GM12872 (cell line): ENCODE data around the gene SSBP4.

Experiments used
- TF ChIP-seq, protein P1 (sequence below): IDR thresholded peaks from 3 replicates; pipeline ENCODE4 v1.5.1; 2011; ENCODE audit warnings: low read depth, mild to moderate bottlenecking, low read length, moderate library complexity; ENCODE audit not compliant: insufficient read depth

The SSBP4 gene

DNA sequence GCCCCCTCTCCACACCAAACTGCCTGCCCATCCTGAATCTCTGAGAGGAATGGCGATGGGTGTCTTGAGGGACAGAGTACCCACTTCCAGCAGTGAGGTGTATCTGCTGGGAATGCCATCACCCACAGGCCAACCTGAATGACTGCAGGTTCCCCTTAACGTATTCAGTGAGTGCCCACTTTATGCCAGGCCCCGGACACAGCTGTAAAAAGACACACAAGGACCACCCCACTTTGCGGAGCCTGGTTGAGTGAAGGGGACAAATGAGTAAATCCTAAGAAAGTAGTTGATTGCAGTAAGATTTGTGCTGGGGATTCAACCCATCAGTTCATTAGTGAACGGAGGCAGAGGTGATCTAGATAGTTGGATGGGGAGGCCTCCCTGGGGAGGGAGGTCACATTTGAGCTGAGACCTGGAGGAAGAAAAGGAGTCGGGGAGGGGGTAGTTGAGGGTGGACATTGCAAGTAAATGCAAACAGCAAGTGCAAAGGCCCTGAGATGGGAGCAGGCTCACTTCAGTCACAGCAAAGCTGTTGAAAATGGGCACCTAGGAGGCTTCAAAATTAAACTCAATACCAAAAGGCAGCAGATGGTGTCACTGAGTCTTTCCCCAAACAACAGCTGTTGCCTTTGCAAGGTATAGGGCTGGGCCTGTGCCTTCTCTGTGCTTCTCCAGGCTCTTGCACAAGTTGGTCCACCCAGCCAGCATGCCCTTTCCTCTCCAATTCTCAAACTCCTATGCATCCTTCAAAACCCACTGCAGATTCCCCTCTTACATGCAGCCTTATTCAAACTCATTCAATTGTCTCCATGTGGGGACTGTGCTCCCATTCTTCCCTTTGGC lies 28.9 kb upstream of the SSBP4 start:
- TF ChIP-seq, protein P1, sequence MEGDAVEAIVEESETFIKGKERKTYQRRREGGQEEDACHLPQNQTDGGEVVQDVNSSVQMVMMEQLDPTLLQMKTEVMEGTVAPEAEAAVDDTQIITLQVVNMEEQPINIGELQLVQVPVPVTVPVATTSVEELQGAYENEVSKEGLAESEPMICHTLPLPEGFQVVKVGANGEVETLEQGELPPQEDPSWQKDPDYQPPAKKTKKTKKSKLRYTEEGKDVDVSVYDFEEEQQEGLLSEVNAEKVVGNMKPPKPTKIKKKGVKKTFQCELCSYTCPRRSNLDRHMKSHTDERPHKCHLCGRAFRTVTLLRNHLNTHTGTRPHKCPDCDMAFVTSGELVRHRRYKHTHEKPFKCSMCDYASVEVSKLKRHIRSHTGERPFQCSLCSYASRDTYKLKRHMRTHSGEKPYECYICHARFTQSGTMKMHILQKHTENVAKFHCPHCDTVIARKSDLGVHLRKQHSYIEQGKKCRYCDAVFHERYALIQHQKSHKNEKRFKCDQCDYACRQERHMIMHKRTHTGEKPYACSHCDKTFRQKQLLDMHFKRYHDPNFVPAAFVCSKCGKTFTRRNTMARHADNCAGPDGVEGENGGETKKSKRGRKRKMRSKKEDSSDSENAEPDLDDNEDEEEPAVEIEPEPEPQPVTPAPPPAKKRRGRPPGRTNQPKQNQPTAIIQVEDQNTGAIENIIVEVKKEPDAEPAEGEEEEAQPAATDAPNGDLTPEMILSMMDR: no peak

DNA sequence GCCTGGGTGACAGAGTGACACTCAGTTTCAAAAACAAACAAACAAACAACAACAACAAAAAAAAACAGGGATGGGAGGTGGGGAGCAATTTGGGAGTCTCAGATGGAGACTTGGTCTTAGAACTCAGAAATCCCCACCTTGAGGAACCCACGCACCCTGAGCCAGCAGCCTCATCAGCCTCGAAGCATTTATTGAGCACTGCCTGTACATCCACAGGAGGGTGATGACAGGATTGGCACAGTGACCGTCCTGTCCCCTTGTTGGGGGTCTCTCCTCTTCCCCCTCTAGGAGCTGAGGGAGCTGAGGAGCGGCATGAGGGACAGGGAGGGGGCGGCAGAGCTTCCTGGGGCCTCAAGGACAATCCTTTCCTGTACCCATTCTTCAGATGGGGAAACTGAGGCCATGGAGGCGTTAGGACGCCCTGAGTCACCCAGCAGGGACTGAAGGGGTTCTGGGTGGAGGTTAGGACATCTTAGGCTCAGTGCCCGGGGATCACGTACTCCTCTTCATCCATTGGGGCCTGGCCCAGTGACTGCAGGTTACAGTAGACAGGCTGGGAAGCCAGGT lies 27.6 kb upstream of the SSBP4 start:
- TF ChIP-seq, protein P1: no peak

DNA sequence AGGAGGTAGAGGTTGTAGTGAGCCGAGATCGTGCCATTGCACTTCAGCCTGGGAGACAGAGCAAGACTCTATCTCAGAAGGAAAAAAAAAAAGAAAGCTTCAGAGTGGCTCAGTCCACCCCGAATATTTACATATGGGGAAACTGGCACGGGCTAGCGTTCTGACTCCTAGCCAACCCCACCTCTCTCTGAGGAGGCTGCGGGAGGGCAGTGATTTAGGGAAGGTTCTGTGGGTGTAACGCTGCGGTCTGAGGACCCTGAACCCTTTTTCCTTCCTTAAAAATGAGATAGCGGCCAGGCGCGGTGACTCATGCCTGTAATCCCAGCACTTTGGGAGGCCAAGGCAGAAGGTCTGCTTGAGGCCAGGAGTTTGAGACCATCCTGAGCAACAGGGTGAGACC lies 26.8 kb upstream of the SSBP4 start:
- TF ChIP-seq, protein P1: no peak

DNA sequence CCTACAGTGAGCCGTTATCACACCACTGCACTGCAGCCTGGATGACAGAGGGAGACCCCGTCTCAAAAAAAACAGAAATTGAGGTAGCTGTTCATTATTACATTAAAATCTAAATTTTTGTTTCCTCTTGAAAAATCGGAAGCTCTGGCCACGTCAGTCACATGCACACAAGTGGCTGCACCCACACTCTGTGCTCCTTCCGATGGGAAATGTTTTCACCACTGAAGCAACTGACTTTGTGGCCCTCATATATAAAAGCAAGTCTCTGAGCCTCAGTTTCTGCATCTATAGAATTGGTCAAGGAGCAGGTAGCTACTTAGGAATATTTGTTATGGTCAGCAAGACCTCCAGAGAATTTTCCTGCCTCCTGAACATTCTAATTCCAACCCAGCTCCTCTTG lies 26.3 kb upstream of the SSBP4 start:
- TF ChIP-seq, protein P1: no peak

DNA sequence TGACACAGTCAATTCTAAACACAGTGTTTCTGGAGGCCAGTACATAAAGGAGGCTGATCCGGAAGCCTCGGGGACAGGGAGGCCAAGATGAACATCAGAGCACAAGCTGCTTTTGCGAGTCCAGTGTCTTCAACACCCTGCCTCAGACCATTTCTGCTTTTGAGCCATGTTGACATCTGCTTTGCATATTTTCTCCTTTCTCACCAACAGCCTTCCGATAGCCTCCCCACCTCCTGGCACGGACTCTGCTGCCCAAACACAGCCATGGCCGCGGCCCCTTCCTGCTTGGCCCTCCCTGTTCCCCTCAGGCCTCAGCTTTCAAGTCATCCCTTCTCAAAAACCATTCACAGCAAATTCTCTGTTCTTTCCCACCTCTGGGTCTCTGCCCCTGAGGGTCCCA lies 25.4 kb upstream of the SSBP4 start:
- TF ChIP-seq, protein P1: no peak

DNA sequence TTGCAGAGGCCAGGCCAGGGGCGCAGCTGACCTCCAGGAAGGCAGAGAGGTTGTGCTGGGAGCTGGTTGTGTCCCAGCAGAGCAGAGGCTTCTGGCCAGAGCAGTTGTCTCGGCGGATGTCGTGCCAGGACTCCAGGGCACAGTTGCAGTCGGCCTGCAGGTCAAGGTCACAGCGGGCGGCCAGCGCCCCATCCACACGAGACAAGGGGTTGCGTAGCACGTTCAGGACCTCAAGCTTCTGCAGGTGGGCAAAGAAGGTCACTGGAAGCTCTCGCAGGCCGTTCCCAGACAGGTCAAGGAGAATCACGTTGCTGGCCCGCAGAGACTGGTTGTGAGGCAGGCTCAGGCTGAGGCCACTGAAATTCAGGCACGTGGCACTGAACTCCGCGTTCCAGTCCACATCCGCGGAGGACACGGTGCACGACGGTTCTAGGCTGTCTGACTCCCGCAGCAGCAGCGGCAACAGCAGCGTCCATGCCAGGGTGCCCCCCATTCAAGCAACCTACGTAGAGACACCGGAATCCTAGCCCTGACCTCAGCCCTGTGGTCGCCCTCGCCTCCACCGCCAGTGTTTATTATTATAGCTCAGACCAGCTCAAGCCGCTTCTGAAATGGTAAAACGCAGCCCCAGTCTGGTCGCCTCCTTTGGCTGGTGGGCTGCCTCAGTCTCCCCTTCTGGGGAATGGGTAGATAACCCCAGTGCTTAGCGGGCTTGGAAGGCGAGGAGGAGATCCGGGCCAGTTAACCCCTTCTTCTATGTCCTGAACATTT lies 22.5 kb upstream of the SSBP4 start:
- TF ChIP-seq, protein P1: no peak
